ENCODE results near the gene SMOC2. TPM values are rescaled to one million over a fixed set of nuclear protein-coding genes. Genes with fewer than 3 reads are reported as not detected.

SMOC2 gene
- polyA plus RNA-seq, 1 donor from 2014 or later = 0.50 TPM

GRCh38 chr6:168532070-168532469, 91.1 kb downstream of the SMOC2 start:
- TF ChIP-seq EP300 (conservative IDR thresholded peaks at IDR 0.05; ENCODE audit: poor library complexity, severe bottlenecking) (no peak), REST (IDR thresholded peaks at IDR 0.05; ENCODE audit: borderline replicate concordance) (no peak), MXI1 (conservative IDR thresholded peaks at IDR 0.05; ENCODE audit: poor library complexity, severe bottlenecking) (no peak), SMC3 (conservative IDR thresholded peaks at IDR 0.05; ENCODE audit: poor library complexity) (no peak), POLR2AphosphoS5 (IDR thresholded peaks at IDR 0.05) (no peak), RAD21 (conservative IDR thresholded peaks at IDR 0.05) (no peak)
- H2AFZ ChIP-seq (ENCODE audit: low read depth, low read length) = no peak overlapping the region

GRCh38 chr6:168533414-168533813, 92.4 kb downstream of the SMOC2 start:
- H3F3A ChIP-seq (ENCODE audit: insufficient read depth, low read length, poor library complexity, severe bottlenecking) = no peaks in the 10 kb centered on the region
- no peak overlapping the region for H2AFZ ChIP-seq (ENCODE audit: low read depth, low read length)
- H3K4me2 ChIP-seq (ENCODE audit: low read length) = no peak overlapping the region
- TF ChIP-seq TAF1 (IDR thresholded peaks at IDR 0.05; ENCODE audit: low read depth) = no peak
- TF ChIP-seq RAD21 (conservative IDR thresholded peaks at IDR 0.05) = no peak
- no peak for TF ChIP-seq EP300 (conservative IDR thresholded peaks at IDR 0.05; ENCODE audit: poor library complexity, severe bottlenecking)
- H3K79me2 ChIP-seq (replicated peaks; ENCODE audit: insufficient read depth, low read length) = no peaks in the 10 kb centered on the region
- H4K20me1 ChIP-seq (ENCODE audit: insufficient read depth) = no peaks in the 10 kb centered on the region
- H3K9ac ChIP-seq (ENCODE audit: low read length) = no peak overlapping the region
- no peak overlapping the region for H3K27ac ChIP-seq (ENCODE audit: low read length)
- H3K9me2 ChIP-seq (ENCODE audit: insufficient read depth, low read length) = no peaks in the 10 kb centered on the region
- H3K27me3 ChIP-seq (ENCODE audit: insufficient read depth, low read depth, low read length) = no peaks in the 10 kb centered on the region
- H3K4me3 ChIP-seq (ENCODE audit: low read length) = no peak overlapping the region
- no peaks in the 10 kb centered on the region for H3K36me3 ChIP-seq (ENCODE audit: insufficient read depth, low read length)
- no peaks in the 10 kb centered on the region for H3K9me3 ChIP-seq (ENCODE audit: low read length)

More at GRCh38 chr6:168532070-168532469, 91.1 kb downstream of the SMOC2 start:
- H3K27ac ChIP-seq (ENCODE audit: low read length) = no peak overlapping the region
- H3F3A ChIP-seq (ENCODE audit: insufficient read depth, low read length, poor library complexity, severe bottlenecking) = no peaks in the 10 kb centered on the region
- no peaks in the 10 kb centered on the region for H3K27me3 ChIP-seq (ENCODE audit: insufficient read depth, low read depth, low read length)
- H3K9me2 ChIP-seq (ENCODE audit: insufficient read depth, low read length) = no peaks in the 10 kb centered on the region
- H3K9ac ChIP-seq (ENCODE audit: low read length) = no peak overlapping the region
- no peaks in the 10 kb centered on the region for H4K20me1 ChIP-seq (ENCODE audit: insufficient read depth)
- no peak overlapping the region for H3K4me3 ChIP-seq (ENCODE audit: low read length)
- H3K36me3 ChIP-seq (ENCODE audit: insufficient read depth, low read length) = no peaks in the 10 kb centered on the region
- no peaks in the 10 kb centered on the region for H3K9me3 ChIP-seq (ENCODE audit: low read length)
- no peaks in the 10 kb centered on the region for H3K79me2 ChIP-seq (replicated peaks; ENCODE audit: insufficient read depth, low read length)
- H3K4me2 ChIP-seq (ENCODE audit: low read length) = no peak overlapping the region

GRCh38 chr6:168534265-168534664, 93.3 kb downstream of the SMOC2 start:
- no peaks in the 10 kb centered on the region for H3K9me2 ChIP-seq (ENCODE audit: insufficient read depth, low read length)
- H3K9me3 ChIP-seq (ENCODE audit: low read length) = no peaks in the 10 kb centered on the region
- no peaks in the 10 kb centered on the region for H3K79me2 ChIP-seq (replicated peaks; ENCODE audit: insufficient read depth, low read length)
- no peak overlapping the region for H3K27ac ChIP-seq (ENCODE audit: low read length)
- TF ChIP-seq REST (IDR thresholded peaks at IDR 0.05; ENCODE audit: borderline replicate concordance) (no peak), CTCF (IDR thresholded peaks at IDR 0.05; ENCODE audit: poor library complexity, severe bottlenecking) (no peak), TAF1 (IDR thresholded peaks at IDR 0.05; ENCODE audit: low read depth) (no peak), SMC3 (conservative IDR thresholded peaks at IDR 0.05; ENCODE audit: poor library complexity) (no peak), RAD21 (conservative IDR thresholded peaks at IDR 0.05) (no peak), EP300 (conservative IDR thresholded peaks at IDR 0.05; ENCODE audit: poor library complexity, severe bottlenecking) (no peak), EZH2 (IDR thresholded peaks at IDR 0.05; ENCODE audit: borderline replicate concordance, insufficient read depth, low read length, poor library complexity, severe bottlenecking) (no peak), MXI1 (conservative IDR thresholded peaks at IDR 0.05; ENCODE audit: poor library complexity, severe bottlenecking) (no peak), POLR2AphosphoS5 (IDR thresholded peaks at IDR 0.05) (no peak)
- no peaks in the 10 kb centered on the region for H3F3A ChIP-seq (ENCODE audit: insufficient read depth, low read length, poor library complexity, severe bottlenecking)
- H3K4me2 ChIP-seq (ENCODE audit: low read length) = no peak overlapping the region
- H3K4me3 ChIP-seq (ENCODE audit: low read length) = no peak overlapping the region
- no peak overlapping the region for H2AFZ ChIP-seq (ENCODE audit: low read depth, low read length)
- H4K20me1 ChIP-seq (ENCODE audit: insufficient read depth) = no peaks in the 10 kb centered on the region
- H3K36me3 ChIP-seq (ENCODE audit: insufficient read depth, low read length) = no peaks in the 10 kb centered on the region
- no peak overlapping the region for H3K9ac ChIP-seq (ENCODE audit: low read length)
- H3K27me3 ChIP-seq (ENCODE audit: insufficient read depth, low read depth, low read length) = no peaks in the 10 kb centered on the region
